HepG2 (cell line): ENCODE results near the gene OS9. TPM values are rescaled to one million over a fixed set of nuclear protein-coding genes. Genes with fewer than 3 reads are reported as not detected.

ENCODE experiments used
- HNF1B ChIP-seq: sonication (generic); formaldehyde crosslinking; IDR thresholded peaks from 2 replicates; pipeline ENCODE4 v1.5.1; 2020; ENCODE audit warnings: mild to moderate bottlenecking, moderate library complexity, missing genetic modification reagents
- NR2F6 ChIP-seq, 2 experiments: IDR thresholded peaks; 2 replicates each; pipeline ENCODE4 v1.6.1; 2016; ENCODE audit warnings: antibody characterized with exemption in 1 of 2, mild to moderate bottlenecking in 1 of 2
- POLR2AphosphoS2 ChIP-seq: IDR thresholded peaks from 2 replicates; pipeline ENCODE4 v1.6.1; 2011; ENCODE audit warnings: low read depth, low read length, improper control_type of control experiment
- RFX3 ChIP-seq: IDR thresholded peaks from 2 replicates; pipeline ENCODE4 v1.6.1; 2016; ENCODE audit warnings: missing biosample characterization, missing genetic modification reagents
- SSRP1 ChIP-seq: IDR thresholded peaks from 2 replicates; pipeline ENCODE4 v1.6.1; 2016; ENCODE audit warnings: control low read depth
- TBX2 ChIP-seq: sonication (generic); formaldehyde crosslinking; IDR thresholded peaks from 2 replicates; pipeline ENCODE4 v1.5.0; 2020; ENCODE audit warnings: missing genetic modification reagents, mild to moderate bottlenecking, borderline replicate concordance
- TEAD2 ChIP-seq: sonication (generic); formaldehyde crosslinking; IDR thresholded peaks from 2 replicates; pipeline ENCODE4 v1.9.0; 2021; ENCODE audit warnings: missing genetic modification reagents
- ZFP36 ChIP-seq: fragments of 150-350 bp; IDR thresholded peaks from 2 replicates; pipeline ENCODE4 v1.6.1; 2018; ENCODE audit warnings: borderline replicate concordance, low read length, low read depth; ENCODE audit not compliant: partially characterized antibody
- ZFP90 ChIP-seq: sonication (generic); formaldehyde crosslinking; IDR thresholded peaks from 2 replicates; pipeline ENCODE4 v1.8.0; 2022; ENCODE audit warnings: missing genetic modification reagents, mild to moderate bottlenecking, inconsistent platforms, borderline replicate concordance
- ZNF224 ChIP-seq: sonication (generic); formaldehyde crosslinking; IDR thresholded peaks from 2 replicates; pipeline ENCODE4 v1.5.0; 2020; ENCODE audit warnings: mild to moderate bottlenecking, missing genetic modification reagents
- ZNF33A ChIP-seq: sonication (generic); formaldehyde crosslinking; IDR thresholded peaks from 2 replicates; pipeline ENCODE4 v1.5.1; 2020; ENCODE audit warnings: missing genetic modification reagents, mild to moderate bottlenecking, moderate library complexity, borderline replicate concordance
- ZNF362 ChIP-seq: sonication (generic); formaldehyde crosslinking; IDR thresholded peaks from 2 replicates; pipeline ENCODE4 v1.4.0; 2020; ENCODE audit warnings: missing genetic modification reagents, mild to moderate bottlenecking, borderline replicate concordance
- ZNF468 ChIP-seq: sonication (generic); formaldehyde crosslinking; IDR thresholded peaks from 2 replicates; pipeline ENCODE4 v1.8.0; 2022; ENCODE audit warnings: mild to moderate bottlenecking, moderate library complexity, missing genetic modification reagents
- ZNF646 ChIP-seq: sonication (generic); formaldehyde crosslinking; IDR thresholded peaks from 2 replicates; pipeline ENCODE4 v1.9.0; 2021; ENCODE audit warnings: mild to moderate bottlenecking, missing genetic modification reagents
- ZNF720 ChIP-seq: sonication (generic); formaldehyde crosslinking; IDR thresholded peaks from 2 replicates; pipeline ENCODE4 v1.4.0; 2020; ENCODE audit warnings: missing genetic modification reagents
- ZNF800 ChIP-seq: sonication (generic); formaldehyde crosslinking; IDR thresholded peaks from 2 replicates; pipeline ENCODE4 v1.4.0; 2020; ENCODE audit warnings: missing genetic modification reagents
- ZNF883 ChIP-seq: sonication (generic); formaldehyde crosslinking; IDR thresholded peaks from 2 replicates; pipeline ENCODE4 v1.5.1; 2020; ENCODE audit warnings: mild to moderate bottlenecking, missing genetic modification reagents; ENCODE audit errors: not compliant biosample characterization
- polyA plus RNA-seq, 8 experiments: library from polyadenylated mRNA; depleted of rRNA in 3 of 8; stranded (reverse) in 7 of 8; unstranded in 1 of 8; fragments of >200 nt; fragmentation: Illumina TruSeq in 4 of 8; extraction: Trizol in 4 of 8; gene quantifications; 2 replicates each; pipeline versions ENCODE4 v1.2.1 to v1.2.3, GENCODE V29; 2011 to 2016; ENCODE audit warnings: low read depth in 4 of 8, missing spikeins in 1 of 8, mixed read lengths in 1 of 8; ENCODE audit not compliant: insufficient read depth in 1 of 8
- total RNA-seq, 5 experiments: library from RNA; depleted of rRNA; stranded (reverse); fragments of >200 nt; fragmentation: Illumina TruSeq; extraction: Trizol; gene quantifications; 2 replicates each; pipeline ENCODE4 v1.2.3, GENCODE V29; 2016; ENCODE audit warnings: low read depth in 1 of 5

The OS9 gene
- total and polyA plus RNA-seq, 2 of the 13 experiments (the other 11 are each of a cell fraction or from before 2014, with no cell fraction given) = 156 to 206 TPM

- TF ChIP-seq ZNF646 (CRISPR knock-in tag) = no peak
- TF ChIP-seq ZNF33A (CRISPR knock-in tag) = peak; percentile 88; the same call in 1 of the 2 replicates
- TF ChIP-seq ZFP36 = no peak
- TF ChIP-seq POLR2AphosphoS2 = no peak; the same call in 1 of the 2 replicates
- peak; percentile 96 for TF ChIP-seq TBX2 (CRISPR knock-in tag)
- TF ChIP-seq NR2F6 (IDR thresholded peaks at IDR 0.05) = no peak; the same call in 1 of the 2 replicates
- TF ChIP-seq NR2F6 (CRISPR knock-in tag; IDR thresholded peaks at IDR 0.05) = peak; percentile 62; the same call in 1 of the 2 replicates
- no peak; the same call in 1 of the 2 replicates for TF ChIP-seq ZNF800 (CRISPR knock-in tag)
- peak; percentile 91 for TF ChIP-seq HNF1B
- no peak for TF ChIP-seq TEAD2 (CRISPR knock-in tag)
- peak; percentile 62; the same call in 1 of the 2 replicates for TF ChIP-seq ZNF362 (CRISPR knock-in tag)
- no peak; the same call in 1 of the 2 replicates for TF ChIP-seq SSRP1 (CRISPR knock-in tag)
- TF ChIP-seq ZNF720 (CRISPR knock-in tag) = no peak
- TF ChIP-seq ZFP90 (CRISPR knock-in tag) = peak; percentile 79; the same call in 1 of the 2 replicates
- no peak for TF ChIP-seq ZNF224
- TF ChIP-seq RFX3 (CRISPR knock-in tag) = peak; percentile 93
- TF ChIP-seq ZNF468 (CRISPR knock-in tag) = no peak
- peak; percentile 96 for TF ChIP-seq ZNF883 (CRISPR knock-in tag)
Measured at GRCh38 chr12:57751788-57752667, 58.1 kb downstream of the OS9 start, which contains the start of gene CDK4 (continued).
